ENCODE results near the gene PRR5.

DNA sequence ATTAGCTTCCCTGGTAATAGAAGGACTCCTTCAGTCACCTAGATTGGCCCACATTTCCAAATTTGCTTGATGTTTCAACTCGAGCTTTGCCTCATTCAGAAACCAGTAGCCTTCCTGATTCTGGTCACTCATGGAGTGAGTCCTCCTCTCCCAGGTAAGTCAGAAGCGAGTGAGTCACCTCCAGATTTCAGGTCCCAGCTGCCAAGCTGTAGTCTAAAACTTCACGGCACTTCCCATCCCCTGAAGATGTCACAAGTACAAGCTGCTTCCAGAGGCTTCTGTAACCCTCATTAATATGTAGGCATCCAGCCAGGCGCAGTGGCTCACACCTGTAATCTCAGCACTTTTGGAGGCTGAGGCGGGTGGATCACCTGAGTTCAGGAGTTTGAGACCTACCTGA, 73.9 kb downstream of the PRR5 start:
- TF ChIP-seq CTCF (IDR thresholded peaks at IDR 0.05) = no peak
- no peak for TF ChIP-seq POLR2AphosphoS5 (IDR thresholded peaks at IDR 0.05)

Measured in gastroesophageal sphincter (tissue), 3 donors.